RWPE2 (cell line): ENCODE measurements around the gene CRELD1.

Experiments used
- ATAC-seq: fragments of 200-7000 bp; cut with Tn5 transposase; 3 replicates; pipeline ENCODE4 v1.9.1; 2021; ENCODE audit warnings: low read depth
- DNase-seq: peaks from one replicate; pipeline ENCODE4 v3.0.0-alpha.2; 2020; ENCODE audit warnings: low spot score
- H3K27ac ChIP-seq: fragments of 450-650 bp; 2 replicates; pipeline ENCODE4 v1.5.1; 2017; ENCODE audit warnings: mild to moderate bottlenecking; ENCODE audit not compliant: poor library complexity, severe bottlenecking
- H3K27me3 ChIP-seq: fragments of 250-450 bp; sonication (Bioruptor Pico); 2 replicates; pipeline ENCODE4 v1.5.1; 2021; ENCODE audit warnings: mild to moderate bottlenecking, moderate library complexity; ENCODE audit not compliant: insufficient read depth, poor library complexity, severe bottlenecking
- H3K36me3 ChIP-seq: fragments of 250-450 bp; sonication (Bioruptor Pico); 2 replicates; pipeline ENCODE4 v1.5.1; 2020; ENCODE audit warnings: low read depth, mild to moderate bottlenecking, moderate library complexity
- H3K4me1 ChIP-seq: fragments of 250-450 bp; sonication (Bioruptor Pico); 2 replicates; pipeline ENCODE4 v1.5.1; 2021; ENCODE audit warnings: mild to moderate bottlenecking, moderate library complexity; ENCODE audit not compliant: insufficient read depth, poor library complexity, severe bottlenecking
- H3K4me3 ChIP-seq: fragments of 250-450 bp; sonication (Bioruptor Pico); 2 replicates; pipeline ENCODE4 v1.5.1; 2021; ENCODE audit warnings: mild to moderate bottlenecking, moderate library complexity; ENCODE audit not compliant: severe bottlenecking
- H3K9me3 ChIP-seq: fragments of 250-450 bp; sonication (Bioruptor Pico); 2 replicates; pipeline ENCODE4 v1.5.1; 2021; ENCODE audit warnings: mild to moderate bottlenecking, moderate library complexity; ENCODE audit not compliant: severe bottlenecking
- TF ChIP-seq, protein P1 (sequence below): fragments of 450-650 bp; IDR thresholded peaks from one replicate; pipeline ENCODE4 v1.5.1; 2017; ENCODE audit warnings: mild to moderate bottlenecking, moderate library complexity; ENCODE audit not compliant: poor library complexity, severe bottlenecking

Gene CRELD1

DNA sequence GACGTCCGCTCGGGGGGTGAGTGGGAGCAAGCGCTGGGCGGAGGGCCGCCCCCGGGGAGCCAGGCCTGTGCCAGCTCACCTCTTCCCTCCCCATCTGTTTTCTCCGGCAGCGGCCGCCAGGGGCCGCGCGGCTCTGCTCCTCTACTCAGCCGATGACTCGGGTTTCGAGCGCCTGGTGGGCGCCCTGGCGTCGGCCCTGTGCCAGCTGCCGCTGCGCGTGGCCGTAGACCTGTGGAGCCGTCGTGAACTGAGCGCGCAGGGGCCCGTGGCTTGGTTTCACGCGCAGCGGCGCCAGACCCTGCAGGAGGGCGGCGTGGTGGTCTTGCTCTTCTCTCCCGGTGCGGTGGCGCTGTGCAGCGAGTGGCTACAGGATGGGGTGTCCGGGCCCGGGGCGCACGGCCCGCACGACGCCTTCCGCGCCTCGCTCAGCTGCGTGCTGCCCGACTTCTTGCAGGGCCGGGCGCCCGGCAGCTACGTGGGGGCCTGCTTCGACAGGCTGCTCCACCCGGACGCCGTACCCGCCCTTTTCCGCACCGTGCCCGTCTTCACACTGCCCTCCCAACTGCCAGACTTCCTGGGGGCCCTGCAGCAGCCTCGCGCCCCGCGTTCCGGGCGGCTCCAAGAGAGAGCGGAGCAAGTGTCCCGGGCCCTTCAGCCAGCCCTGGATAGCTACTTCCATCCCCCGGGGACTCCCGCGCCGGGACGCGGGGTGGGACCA lies 632 bp upstream of the CRELD1 start:
- Histone ChIP-seq H3K27me3 (no peaks in the 10 kb centered on the region), H3K4me1 (peaks cover 15% of the 10 kb centered on the region), H3K4me3 (peak overlapping the region; percentile 58), H3K36me3 (peaks cover 28% of the 10 kb centered on the region), H3K9me3 (no peaks in the 10 kb centered on the region), H3K27ac (peak overlapping the region; percentile 83)
- TF ChIP-seq, protein P1, sequence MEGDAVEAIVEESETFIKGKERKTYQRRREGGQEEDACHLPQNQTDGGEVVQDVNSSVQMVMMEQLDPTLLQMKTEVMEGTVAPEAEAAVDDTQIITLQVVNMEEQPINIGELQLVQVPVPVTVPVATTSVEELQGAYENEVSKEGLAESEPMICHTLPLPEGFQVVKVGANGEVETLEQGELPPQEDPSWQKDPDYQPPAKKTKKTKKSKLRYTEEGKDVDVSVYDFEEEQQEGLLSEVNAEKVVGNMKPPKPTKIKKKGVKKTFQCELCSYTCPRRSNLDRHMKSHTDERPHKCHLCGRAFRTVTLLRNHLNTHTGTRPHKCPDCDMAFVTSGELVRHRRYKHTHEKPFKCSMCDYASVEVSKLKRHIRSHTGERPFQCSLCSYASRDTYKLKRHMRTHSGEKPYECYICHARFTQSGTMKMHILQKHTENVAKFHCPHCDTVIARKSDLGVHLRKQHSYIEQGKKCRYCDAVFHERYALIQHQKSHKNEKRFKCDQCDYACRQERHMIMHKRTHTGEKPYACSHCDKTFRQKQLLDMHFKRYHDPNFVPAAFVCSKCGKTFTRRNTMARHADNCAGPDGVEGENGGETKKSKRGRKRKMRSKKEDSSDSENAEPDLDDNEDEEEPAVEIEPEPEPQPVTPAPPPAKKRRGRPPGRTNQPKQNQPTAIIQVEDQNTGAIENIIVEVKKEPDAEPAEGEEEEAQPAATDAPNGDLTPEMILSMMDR = peak; percentile 89
- peak; percentile 69 for ATAC-seq
- peak; percentile 78 for DNase-seq

DNA sequence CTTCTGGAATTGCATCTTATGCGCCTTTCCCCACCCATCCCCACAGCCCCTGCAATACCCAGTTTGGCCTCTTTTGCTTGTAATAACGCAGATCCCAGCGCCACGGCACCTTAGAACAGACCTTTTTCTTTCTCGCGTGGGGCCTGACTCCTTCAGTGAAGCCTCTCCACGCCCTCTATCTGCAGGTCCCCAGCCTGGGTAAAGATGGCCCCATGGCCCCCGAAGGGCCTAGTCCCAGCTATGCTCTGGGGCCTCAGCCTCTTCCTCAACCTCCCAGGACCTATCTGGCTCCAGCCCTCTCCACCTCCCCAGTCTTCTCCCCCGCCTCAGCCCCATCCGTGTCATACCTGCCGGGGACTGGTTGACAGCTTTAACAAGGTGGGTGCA lies 594 bp downstream of the CRELD1 start:
- H3K4me3 ChIP-seq = peak overlapping the region; percentile 58
- peaks cover 15% of the 10 kb centered on the region for H3K4me1 ChIP-seq
- peaks cover 28% of the 10 kb centered on the region for H3K36me3 ChIP-seq
- H3K27ac ChIP-seq = peak overlapping the region; percentile 83
- ATAC-seq (no peak), DNase-seq (no peak)
- no peaks in the 10 kb centered on the region for H3K27me3 ChIP-seq
- H3K9me3 ChIP-seq = no peaks in the 10 kb centered on the region
- TF ChIP-seq, protein P1 = peak; percentile 13

DNA sequence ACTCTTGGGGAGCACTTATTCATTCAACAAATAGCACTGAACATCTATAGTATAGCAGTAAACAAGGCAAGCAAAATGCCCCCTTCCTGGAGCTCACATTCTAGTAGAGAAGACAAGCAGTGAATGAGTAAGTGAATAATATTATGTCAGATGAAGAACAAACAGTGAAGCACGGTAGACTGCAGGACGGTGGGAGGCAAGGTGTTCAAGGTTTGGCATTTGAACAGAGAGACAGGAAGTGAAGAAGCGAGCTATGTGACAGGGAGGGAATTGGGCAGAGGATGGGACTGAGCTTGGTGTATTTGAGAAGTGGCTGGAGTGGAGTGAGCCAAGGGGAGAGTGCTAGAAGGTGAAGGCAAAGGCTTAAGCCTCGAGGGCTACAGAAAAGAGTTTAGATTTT lies 1.4 kb downstream of the CRELD1 start:
- peaks cover 28% of the 10 kb centered on the region for H3K36me3 ChIP-seq
- DNase-seq (no peak), ATAC-seq (no peak)
- TF ChIP-seq, protein P1 = no peak
- no peaks in the 10 kb centered on the region for H3K27me3 ChIP-seq
- H3K27ac ChIP-seq = peak overlapping the region; percentile 83
- no peaks in the 10 kb centered on the region for H3K9me3 ChIP-seq
- H3K4me3 ChIP-seq = peak overlapping the region; percentile 58
- peaks cover 15% of the 10 kb centered on the region for H3K4me1 ChIP-seq

DNA sequence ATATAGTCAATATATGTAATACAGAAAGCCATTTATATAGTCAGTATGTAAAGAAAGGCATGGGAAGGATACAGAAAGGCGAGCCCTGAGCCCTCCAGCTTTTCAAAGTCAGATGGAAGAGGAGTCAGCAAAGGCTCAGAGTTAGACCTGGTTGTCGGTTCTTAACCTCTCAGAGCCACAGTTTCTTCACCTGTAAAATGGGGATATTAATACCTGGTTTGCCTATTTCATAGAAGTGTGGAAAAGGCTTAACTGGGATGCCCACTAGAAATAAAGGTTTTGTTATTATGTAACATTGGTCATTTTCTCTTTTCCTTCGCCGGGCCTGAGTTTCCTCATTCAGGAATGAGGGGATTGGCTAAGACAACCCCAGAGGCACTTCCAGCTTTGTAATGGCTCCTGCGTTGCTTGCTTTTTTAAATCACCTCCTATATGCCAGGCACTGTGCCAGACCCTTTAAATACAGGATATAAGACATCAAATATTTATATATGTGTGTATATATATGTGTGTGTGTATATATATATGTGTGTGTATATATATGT lies 2.4 kb downstream of the CRELD1 start:
- Histone ChIP-seq H3K36me3 (peaks cover 30% of the 10 kb centered on the region), H3K4me3 (no peak overlapping the region), H3K27ac (no peak overlapping the region), H3K9me3 (no peaks in the 10 kb centered on the region), H3K27me3 (no peaks in the 10 kb centered on the region), H3K4me1 (peaks cover 15% of the 10 kb centered on the region)
- DNase-seq (no peak), ATAC-seq (no peak)
- TF ChIP-seq, protein P1 = no peak
